H1 (cell line): ENCODE measurements around the gene SH2D2A. TPM values are rescaled to one million over a fixed set of nuclear protein-coding genes. Genes with fewer than 3 reads are reported as not detected.

Experiments used
- EZH2 ChIP-seq: fragments of 200-600 bp; sonication (generic); IDR thresholded peaks from 2 replicates; pipeline ENCODE4 v1.7.1; 2012; ENCODE audit warnings: low read depth, mild to moderate bottlenecking, moderate library complexity, low read length, inconsistent platforms; ENCODE audit not compliant: severe bottlenecking
- KDM4A ChIP-seq: IDR thresholded peaks from one replicate; pipeline ENCODE4 v1.7.1; 2012; ENCODE audit warnings: low read depth, mild to moderate bottlenecking, moderate library complexity, low read length, inconsistent platforms; ENCODE audit not compliant: severe bottlenecking
- polyA plus RNA-seq, 7 experiments: library from polyadenylated mRNA; depleted of rRNA in 3 of 7; stranded (reverse) in 5 of 7; unstranded in 2 of 7; fragments of >200 nt in 5 of 7; fragments of 200-250 nt in 2 of 7; gene quantifications; 1 replicate in 5 of 7; 2 replicates in 1 of 7; 4 replicates in 1 of 7; pipeline versions ENCODE4 v1.2.1 to v1.2.3, GENCODE V29; 2011 to 2013; ENCODE audit warnings: missing spikeins in 2 of 7, mixed read lengths in 2 of 7
- total RNA-seq: library from RNA; stranded (reverse); fragmentation: NEBNext Ultra II Directional; extraction: Animal tissue kit (Norgen Biotek cat#: 25700); gene quantifications from 2 replicates; pipeline ENCODE4 v1.2.1, GENCODE V29; 2021

The SH2D2A gene
- total and polyA plus RNA-seq, 2 of the 8 experiments (the other 6 are each of a cell fraction or from before 2014, with no cell fraction given) = 3.3 to 7.9 TPM

DNA sequence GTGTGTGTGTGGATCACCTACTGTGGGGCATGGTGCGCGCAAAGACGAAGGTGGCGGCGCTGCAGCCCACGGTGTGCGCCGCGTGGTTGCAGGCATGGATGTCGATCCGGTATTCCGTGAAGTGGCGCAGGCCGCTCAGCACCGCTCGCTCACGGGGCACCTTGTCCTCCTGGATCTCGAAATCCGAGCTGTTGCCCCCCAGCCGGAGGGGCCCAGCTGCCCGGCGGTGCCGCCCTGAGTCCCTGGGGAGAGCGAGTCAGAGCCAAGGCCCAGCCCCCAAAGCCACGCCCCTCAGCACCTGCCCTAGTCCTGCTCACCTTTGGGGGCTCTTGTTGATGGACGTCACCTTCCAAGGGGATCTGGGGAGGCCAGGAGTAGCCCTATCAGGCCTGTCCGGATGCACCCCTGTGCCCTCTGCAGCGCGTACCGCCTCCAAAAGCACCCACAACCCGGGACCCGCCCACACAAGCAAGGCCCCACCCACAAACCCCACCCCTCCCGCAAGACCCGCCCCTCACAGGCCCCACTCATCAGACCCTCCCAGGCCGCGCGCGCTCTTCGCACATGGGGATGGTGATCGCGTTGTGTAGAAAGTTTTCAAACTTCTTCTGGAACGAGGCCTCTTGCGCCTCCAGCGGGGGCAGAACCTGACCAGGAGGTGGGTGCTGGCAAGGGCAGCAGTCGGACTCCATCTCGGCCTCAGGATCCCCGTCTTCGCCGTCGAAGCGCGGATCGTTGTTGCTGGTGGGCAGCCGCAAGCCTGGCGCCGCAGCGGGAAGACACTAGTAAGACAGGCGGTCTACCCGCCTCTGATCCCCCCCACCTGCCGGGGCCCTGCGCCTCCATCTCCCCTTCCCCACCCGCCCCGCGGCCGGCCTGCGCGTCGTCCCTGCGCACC is 28.7 kb upstream of the SH2D2A start (continued):
- peak; percentile 72 for TF ChIP-seq EZH2
- peak; percentile 83 for TF ChIP-seq KDM4A
